ENCODE results near the gene SPEF1.

SPEF1 gene

DNA sequence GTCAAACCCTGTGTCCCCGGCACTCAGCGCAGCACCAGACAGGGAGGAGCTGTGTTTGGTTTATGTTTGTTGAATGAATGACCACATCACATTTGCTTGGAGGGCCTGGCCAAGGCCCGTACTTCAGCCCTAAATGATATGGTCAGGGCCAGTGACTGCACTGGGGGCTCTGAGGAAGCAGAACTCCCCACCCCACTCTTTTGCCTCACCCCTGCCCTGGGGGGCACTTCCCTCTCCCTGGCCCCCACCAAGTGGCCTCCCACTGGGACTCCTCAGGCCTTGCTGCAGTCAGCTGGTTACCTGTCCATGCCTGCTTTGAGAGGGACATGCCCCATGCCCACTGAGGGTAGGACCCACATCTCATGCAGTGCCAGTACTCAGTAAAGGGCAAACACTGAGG, 16.6 kb downstream of the SPEF1 start:
- DNase-seq: no peak

DNA sequence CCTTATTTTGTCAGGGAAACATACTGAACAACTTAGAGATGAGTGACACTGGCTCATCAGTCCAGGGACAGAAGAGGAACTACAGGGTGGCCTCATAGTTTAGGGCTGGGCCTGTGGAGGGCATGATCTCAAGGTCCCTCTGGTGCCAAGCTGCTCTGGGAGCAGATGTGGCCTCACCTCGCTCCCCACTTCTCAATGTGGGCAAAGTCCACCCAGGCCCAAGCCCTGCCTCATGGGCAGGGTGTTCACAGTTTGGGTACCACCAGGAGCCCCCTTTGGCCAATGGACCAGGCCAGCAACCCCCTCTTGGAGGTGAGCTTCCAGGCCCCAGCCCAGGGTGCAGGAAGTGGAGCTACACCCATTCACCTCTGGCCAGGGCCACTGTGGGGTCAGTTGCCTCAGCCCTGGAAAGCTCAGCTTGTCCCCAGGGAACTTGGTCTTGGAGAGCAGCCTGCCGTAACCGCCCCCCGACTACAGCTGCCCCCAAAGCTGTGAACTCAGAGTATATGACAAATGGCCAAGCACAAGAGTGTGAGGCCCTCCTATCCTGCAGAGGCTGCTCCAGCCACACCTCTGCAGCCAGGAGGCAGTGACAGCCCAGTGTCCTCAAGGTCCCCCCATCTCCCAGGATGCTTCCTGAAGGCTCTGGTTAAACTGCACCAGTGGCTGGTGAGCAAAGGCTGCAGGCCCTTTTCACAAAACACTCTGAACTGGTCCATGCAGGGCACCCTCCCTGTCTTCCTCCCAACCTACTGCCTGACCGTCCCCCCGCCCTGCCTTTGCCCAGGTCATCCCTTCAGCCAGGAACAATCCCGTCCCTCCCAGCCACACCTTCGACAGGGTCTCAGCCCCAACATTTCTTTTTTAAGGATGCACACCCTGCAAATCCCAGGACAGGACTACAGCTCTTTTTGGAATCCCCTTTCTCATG, 17.3 kb downstream of the SPEF1 start:
- DNase-seq: no peak

DNA sequence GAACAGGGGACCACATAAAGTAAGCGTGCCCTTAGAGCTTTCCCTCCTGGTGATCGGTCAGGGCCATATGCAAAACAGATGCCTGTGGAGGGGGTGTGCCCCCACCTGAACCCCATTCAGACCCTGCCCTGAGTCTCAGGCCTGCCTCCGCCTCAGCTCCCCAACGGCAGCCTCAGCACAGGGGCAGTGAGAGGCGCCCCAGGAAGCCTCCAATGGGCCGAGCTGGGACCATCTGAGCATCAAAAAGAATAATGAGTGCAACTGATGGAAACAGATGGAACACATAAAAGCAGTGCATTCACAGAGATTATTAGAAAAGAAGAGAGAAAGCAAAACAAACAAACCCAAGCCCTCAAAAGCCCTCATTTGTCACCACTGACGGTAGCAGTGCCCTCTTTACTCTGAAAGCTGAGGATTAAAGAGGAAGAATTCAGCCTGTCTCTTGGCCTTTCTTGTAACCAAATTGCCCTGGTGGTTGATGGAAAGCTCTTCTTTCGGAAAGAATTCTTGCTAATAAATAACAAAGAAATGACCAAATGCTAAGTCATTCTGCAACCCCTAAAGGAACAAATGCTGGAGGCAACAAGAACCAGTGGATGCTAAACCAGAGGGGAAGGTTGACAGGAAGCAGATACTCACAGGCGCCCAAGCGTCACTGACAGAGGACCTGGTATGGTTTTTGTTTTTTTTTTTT, 20.4 kb downstream of the SPEF1 start:
- DNase-seq: no peak

DNA sequence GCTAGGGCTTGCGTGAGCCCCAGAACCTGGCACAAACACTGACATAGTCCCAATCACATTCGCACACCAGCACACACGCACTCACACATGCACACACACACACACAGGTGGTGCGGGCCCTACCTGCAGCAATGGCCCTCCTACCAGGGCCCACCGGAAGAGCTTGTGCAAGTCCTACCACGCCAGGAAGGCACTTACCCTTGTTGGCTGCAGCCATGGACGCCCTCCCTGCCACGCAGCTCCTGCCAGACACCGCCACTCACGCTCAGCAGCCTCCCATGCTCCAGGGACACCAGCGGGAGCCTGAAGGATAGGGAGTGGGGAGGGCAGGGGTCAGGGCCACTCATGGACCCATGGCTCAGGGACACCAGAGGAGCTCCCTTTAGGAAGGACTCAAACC, 21.4 kb downstream of the SPEF1 start:
- DNase-seq: no peak

DNA sequence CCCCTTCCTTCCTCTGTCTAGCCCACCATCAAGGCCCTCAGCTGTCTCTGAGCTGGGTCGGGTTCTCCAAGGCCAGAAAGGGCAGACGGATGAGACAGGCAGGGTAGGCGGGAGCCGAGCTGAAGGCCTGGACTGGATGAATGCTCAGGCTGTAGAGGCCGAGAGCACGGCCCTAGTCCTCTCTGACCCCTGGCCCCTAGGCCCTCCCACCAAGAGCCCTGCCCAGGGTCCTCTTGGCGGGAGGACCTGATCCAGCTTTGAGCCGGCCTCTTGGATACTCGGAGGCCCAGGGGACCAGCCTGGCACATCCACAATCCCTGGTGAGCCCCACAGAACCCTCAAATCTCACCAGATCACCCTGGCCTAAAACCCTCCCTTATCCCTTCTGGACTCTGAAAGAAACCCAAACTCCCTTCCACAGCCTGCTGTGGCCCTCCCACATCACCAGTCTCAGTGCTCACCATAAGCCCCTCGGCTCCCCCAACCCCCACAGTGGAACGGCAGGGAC, 21.9 kb downstream of the SPEF1 start:
- no peak for DNase-seq

DNA sequence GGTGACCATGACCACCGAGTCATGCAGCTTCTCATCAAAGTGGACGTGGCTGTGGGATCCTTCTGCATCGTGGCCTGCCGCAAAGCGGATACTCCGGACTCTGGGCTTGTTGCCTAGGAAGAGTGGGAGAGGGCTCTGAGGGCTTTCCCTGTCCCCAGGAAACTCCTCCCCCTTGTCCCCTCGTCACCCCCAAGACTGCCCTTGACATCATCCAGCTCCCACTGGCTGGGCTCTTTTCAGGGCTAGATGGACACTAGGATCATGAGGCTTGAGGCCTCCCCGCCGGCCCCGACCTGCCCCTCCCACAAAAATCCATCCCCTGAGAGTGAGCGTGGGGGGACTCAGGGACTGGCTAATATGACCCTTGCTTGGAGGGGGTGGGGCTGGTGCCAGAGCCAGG, 22.7 kb downstream of the SPEF1 start:
- DNase-seq: no peak

DNA sequence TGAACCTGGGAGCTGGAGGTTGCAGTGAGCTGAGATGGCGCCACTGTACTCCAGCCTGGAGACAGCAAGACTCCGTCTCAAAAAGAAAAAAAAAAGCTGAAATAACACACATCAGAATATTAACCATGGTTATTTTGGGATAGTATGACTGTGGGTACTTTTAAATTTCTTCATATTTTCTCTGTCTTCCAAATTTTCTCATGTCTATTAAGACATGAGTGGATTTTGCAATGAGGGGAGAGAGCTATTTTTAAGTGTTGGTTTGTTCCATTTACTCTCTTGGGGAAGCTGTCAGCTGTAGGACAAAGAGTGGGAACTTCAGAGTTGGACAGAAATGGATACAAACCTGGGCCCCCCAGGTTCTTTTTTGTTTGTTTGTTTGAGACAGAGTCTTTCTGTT, 24.0 kb downstream of the SPEF1 start:
- DNase-seq: no peak

DNA sequence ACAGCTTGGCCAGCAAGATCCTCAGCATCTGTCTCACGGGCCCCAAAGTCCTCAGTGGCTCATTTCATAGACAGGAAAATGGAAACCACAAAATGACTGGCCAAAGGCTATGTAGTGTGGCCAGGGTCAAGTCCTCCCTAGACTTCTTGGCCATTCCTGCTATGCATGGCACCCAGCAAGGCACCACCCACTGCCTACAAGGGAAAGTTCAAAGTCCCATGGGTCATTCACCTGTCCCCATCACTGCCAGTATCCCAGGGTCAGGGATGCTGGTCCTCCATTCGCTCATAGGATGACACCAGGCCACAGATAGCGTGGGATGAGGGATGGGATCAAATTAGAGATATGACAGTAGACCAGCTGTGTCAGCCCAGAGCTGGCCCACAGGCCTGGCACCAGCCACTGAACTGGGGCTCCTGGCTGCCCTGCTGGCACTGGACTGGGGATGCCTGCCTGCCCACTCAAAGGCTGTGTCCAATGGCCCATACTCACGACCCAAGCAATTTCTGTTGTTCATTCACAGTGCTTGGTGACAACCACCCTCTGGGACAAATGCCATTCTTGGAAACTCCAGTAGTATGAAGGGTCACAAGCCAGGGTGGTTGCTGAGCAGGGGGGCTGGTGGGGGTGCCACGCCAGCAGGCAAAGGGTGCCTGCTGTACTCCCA, 25.3 kb downstream of the SPEF1 start:
- peak; percentile 29 for DNase-seq

DNA sequence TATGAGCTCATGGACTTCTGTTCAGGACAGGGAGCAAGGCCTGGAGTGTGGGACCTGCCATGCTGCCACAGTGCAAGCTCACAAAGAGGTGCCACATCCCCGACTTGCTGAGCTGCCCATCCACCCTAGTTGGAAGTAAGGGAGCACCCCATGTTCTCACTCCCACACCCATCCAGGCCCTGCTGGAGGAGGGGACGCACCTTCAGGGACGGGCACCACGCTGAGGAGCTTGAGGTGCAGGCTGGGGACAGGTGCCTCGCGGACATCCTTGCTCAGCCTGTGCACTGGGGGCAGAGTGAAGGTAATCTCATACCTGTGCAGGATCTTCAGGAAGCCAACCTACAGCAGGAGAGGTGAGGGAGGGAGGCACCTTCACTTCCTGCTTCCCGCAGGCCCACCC, 26.0 kb downstream of the SPEF1 start:
- DNase-seq: peak; percentile 31

DNA sequence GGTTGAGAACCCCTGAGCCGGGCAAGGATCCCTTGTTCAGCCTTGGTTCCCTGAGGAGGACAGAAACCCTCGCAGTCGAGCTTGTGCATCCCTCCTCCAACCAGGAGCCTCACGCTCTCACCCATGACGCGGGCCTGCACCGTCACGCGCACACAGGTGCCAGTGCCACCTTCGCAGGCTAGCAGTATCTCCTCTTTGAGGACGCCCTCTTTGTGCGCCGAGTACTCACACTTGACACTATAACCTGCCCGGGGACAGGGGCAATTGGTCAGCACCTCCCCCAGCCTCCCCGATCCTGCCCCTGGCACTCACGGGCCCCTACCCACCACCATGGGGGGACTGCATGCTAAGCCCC, 27.0 kb downstream of the SPEF1 start:
- no peak for DNase-seq

DNA sequence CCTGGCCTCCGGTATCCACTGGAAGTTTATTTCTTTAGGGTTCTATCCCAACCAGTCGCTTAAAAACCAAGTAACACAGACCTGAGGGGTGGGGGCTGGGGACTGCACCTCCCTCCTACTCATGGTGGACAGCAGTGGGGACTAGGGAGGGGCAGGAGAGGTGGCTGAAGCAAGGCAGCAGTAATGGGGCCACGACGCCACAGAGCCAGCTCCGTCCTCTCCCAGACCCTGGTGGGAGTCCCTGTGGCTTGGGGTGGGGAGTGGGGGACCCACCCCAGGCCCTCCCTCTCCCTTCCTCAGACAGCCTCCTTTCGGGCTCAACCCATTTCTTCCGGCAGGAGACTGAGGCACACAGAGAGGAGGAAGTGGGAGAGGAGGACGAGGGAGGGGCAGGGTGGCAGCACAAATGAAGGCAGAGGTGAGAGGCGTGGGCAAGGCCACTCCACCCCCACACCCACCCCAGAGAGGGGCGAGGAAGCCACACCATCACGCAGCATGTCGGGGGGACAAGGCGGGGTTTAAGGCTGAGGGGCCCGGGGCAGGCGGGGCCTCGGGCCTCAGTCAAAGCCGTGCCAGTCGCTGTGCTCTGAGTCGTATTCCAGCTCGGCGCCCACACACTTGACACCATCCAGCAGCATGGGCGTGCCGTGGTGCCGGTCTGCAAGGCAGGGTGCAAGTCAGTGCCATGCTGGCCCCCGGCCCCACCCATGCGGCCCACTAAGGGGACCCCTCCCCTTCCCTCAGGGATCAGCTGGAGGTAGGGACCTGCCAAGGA, 27.6 kb downstream of the SPEF1 start:
- DNase-seq: no peak

DNA sequence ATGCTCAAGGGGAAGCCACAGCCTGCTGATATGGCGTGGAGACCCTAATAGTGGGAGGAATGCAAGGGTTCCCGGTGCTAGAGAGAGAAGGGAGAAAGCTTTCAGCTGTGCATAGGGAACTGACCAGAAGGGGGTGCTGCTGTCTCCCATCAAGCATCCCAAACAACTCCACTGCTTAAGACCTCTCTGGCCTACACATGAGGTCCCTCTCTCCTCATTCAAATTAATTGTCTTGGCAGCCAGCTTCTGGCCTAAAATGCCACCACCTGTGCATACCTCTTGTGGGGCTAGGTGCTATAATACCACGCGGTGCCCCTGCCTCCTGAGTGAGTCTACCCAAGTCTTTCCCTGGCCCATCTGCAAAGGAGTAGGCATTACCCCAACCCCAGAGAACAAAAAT, 28.1 kb downstream of the SPEF1 start:
- no peak for DNase-seq

DNA sequence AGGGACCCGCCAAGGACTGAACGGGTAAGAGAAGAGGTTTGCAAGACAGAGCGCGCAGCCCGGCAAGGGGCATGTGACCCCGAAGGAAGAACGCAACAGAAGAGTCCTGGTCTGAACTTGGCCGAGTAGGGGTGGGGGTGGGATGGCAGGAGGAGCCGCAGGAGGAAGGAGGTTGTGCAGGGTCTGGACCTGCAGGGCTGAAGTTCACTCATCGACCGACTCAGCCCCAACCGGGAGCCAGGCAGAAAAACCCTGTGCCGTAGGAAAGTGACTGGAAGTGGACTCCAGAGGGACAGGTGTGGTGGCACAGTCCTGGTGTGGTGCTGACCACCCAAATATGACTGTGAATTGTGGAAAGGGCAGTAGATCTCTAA, 28.9 kb downstream of the SPEF1 start:
- DNase-seq: no peak

DNA sequence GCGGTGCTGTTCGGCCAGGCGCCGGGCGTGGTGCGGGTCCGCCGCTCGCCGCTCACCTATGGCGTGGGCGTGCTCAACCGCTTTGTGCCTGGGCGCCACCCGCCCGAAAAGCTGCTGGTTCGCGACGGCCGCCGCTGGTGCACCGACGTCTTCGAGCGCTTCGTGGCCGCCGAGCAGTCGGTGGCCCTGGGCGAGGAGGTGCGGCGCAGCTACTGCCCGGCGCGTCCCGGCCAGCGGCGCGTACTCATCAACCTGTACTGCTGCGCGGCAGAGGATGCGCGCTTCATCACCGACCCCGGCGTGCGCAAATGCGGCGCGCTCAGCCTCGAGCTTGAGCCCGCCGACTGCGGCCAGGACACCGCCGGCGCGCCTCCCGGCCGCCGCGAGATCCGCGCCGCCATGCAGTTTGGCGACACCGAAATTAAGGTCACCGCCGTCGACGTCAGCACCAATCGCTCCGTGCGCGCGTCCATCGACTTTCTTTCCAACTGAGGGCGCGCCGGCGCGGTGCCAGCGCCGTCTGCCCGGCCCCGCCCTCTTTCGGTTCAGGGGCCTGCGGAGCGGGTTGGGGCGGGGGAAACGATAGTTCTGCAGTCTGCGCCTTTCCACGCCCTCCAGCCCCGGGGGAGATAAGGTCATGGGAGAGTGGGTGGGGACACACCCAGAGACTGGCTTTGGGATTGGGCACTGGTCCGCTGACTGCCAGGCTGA, 29.4 kb downstream of the SPEF1 start:
- no peak for DNase-seq

DNA sequence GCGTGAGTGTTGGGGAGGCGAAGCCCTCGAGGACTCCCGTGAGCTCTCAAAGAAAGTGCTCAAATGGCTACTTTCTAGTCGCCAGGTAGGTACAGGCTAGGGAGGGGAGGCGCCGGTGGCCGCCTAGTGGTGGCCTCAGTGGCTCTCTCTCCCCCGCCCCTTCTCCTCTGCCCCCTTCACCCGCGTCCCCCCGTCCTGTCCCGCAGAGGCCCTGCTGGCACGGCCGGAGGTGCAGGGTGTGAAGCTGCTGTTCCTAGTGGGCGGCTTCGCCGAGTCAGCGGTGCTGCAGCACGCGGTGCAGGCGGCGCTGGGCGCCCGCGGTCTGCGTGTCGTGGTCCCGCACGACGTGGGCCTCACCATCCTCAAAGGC, 30.0 kb downstream of the SPEF1 start:
- DNase-seq: peak; percentile 35

DNA sequence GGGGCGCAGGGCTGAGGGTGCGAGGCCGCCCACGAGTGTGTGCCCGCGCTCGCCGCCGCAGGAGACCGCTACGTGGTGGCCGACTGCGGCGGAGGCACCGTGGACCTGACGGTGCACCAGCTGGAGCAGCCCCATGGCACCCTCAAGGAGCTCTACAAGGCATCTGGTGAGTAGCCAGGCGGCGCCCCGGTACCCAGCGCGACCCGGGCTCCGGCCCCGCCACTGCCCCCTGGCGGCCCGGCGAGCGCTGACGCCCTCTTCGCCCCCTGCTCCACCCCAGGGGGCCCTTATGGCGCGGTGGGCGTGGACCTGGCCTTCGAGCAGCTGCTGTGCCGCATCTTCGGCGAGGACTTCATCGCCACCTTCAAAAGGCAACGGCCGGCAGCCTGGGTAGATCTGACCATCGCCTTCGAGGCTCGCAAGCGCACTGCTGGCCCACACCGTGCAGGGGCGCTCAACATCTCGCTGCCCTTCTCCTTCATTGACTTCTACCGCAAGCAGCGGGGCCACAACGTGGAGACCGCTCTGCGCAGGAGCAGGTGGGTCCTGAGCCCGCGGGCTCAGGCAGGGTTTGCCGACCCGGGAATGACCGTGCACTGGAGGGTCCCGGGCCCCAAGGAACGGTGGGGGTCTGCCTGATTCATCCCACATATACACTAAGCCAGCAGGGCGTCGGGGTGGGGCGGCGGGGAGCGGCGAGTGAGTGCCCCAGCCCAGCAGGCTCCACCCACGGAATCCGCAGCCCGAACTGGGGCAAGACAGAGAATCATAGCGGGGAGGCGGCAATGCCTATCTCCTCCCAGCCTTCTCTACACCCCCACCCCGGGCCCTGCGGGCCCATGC, 31.3 kb downstream of the SPEF1 start:
- DNase-seq: peak; percentile 37

DNA sequence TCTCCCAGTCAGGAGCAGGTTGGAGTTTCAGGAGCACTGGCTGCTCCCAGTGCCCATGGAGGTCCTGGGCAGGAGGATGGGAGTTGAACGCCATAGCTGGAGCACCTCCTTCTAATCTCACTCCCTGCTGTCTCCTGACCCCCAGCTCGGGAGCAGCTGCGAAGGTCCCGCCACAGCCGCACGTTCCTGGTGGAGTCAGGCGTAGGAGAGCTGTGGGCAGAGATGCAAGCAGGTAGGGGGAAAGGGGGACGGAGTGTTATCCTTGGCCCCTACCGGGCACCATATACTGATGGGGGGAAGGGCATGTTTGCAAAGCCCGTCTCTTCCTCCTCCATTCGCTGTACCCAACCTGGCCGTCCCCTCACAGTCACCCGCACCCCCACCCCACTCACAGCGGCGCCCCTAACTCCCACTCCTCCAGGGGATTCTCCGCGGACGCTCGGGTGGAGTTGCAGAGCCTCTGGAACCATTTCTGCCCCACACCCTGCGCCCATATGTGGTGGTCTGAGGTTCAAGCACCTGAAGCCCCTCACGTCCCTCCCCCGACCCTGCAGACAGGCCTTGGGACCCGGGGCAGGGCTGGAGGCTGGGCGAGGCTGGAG, 32.1 kb downstream of the SPEF1 start:
- DNase-seq: peak; percentile 22

DNA sequence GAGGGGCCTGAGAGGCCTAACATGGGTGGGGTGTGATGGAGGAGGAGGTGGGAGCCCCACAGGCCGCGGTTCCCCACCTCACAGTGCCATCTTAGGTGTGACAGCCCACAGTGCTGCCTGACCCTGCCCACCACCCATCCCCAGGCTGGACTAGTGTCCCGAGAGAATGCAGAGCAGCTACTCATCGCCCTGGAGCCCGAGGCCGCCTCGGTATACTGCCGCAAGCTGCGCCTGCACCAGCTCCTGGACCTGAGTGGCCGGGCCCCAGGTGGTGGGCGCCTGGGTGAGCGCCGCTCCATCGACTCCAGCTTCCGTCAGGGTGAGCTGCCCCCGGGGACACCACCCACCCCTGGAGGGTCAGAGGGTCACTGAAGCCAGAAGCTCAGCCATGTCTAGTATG, 33.2 kb downstream of the SPEF1 start:
- peak; percentile 30 for DNase-seq

DNA sequence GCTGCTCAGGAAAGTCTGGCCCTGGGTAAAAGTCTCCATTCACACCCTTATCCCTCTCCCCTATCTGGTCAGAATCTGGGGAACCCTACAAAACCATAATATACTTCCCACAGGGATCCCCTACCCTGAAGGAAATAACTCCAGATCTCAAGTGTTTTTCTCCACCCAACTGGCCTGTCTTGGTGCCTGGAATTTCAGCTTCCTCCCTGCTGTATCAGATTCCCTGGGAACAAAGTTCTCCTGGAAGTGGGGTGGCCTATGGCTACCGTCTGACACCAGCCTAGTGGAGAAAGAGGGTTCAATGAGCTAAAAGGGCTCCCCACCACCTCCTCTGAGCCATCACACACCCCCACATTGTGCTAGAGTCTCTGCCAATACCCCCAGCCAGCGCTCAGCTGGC, 33.8 kb downstream of the SPEF1 start:
- DNase-seq: no peak

DNA sequence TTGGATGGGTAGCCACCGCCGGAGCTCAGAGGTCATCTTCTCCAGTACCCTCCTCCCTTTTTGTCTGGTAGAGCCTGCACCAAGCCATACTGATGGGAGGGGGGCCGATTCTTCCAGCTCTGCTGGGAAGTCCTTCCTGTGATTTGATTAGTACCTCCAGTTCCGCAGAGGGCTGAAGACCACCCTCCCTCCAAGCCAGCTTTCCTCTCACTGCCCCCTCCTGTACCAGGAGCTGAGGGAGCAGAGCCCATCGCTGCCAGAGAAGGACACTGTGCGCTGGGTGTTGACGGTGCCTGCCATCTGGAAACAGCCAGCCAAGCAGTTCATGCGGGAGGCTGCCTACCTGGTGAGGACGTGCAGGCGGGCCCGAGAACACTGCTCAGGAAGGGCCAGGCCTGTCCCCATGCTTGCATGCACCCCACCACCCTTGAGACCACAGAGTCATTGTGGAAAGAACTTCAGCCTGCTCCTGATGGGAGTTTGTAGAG, 35.5 kb downstream of the SPEF1 start:
- DNase-seq: peak; percentile 22
